Activated gamma-delta T cell (primary cell): ENCODE measurements around the gene ARHGEF10L.
"Not testable (repeated sequence)": the region's sequence is repeated elsewhere in the genome, so short reads cannot be mapped to it uniquely, and the experiment has no call there.

Source experiments
- DNase-seq: peaks from one replicate; lab custom pipeline; 2025; lab: John Stamatoyannopoulos, UW

Gene ARHGEF10L

DNA sequence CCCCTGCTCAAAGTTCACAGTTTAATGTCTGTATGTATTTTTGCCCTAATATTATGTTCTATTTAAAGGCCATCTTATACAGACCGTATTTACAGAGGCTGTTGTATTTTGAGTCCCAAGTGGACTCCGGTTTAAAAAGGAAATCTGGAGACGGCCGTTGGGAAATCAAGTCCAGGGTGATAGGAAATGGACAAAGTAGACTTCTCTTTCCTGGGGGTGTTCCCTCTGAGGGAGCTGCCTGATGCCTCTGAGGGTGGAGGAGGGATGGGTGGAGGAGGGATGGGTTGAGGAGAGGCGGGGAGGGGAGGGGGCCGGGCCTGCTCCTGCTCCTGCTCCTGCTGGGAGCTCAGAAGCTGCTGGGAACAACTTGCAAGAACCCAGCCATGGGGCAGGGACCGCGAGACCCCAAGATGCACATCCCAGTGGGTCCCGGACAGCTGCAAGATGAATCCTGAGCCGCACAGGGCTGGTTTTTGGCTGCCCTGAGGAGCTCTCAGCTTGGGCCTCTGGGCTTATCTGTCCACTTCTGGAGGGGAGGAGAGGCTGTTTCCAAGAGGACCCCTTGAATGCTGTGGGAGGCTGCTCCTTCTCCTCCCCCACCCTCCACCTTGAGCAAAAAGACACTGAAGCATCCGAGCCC lies 203.6 kb downstream of the ARHGEF10L start:
- no peak for DNase-seq

- no peak for DNase-seq
Observed at GRCh38 chr1:17743925-17744324, 204.4 kb downstream of the ARHGEF10L start.

DNA sequence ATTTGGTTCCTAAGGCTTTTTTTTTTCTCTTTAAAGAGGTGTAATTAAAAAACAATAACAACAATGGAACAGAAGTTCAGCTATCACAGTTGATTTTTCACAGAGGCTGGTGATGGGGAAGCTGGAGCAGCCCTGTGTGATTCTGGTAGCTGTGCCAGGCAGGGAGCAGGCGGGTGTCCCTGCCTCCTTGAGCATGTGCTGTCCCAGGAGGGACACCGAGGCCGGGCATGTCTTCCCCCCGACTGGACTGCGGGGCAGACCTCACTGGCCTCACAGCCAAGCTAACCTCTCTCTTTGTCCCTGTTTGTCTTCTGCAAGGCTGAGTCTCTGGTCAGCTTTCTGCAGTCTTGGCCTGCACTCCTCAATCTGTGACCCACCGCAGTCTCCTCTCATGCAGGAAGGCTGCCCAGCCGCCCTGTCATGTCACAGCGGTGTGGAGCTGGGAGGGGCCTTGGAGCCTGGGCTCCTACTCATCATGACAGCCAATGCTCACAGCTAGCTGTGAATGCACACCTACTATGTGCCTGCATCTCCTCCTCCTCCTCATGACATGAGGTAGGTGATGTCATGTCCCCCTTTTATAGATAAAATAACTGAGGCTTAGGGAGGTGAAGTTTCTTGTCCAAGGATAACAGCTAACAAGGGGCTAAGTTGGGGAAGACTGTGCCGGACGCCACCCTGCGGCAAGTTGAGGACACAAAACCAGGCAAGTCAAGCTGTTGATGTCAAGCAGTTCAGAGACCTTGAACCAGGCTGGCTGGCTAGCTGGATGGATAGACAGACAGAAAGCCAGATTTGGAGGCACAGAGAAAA lies 205.4 kb downstream of the ARHGEF10L start:
- DNase-seq, result no peak

DNA sequence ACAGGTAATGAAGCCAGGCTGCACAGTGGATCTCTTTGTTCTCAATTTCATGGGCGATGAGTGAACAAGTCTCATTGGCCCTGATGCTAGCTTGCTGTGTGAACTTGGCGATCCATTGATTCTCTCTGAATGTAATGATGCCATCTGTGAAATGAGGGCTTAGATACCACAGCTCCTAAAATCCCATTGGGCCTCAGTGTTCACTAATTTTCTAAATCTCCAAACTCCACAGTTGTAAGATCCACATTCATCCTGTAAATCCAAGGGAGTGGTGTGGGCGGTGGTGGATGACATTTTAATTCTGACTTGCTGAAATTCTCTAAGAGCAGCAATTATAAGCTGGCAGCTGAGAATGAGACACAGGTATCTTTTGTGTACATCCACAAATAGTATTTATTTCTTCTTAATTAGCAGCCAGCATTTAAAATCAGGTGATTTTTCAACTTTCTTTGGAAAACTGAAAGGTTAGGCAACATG lies 206.0 kb downstream of the ARHGEF10L start:
- DNase-seq, result no peak

DNA sequence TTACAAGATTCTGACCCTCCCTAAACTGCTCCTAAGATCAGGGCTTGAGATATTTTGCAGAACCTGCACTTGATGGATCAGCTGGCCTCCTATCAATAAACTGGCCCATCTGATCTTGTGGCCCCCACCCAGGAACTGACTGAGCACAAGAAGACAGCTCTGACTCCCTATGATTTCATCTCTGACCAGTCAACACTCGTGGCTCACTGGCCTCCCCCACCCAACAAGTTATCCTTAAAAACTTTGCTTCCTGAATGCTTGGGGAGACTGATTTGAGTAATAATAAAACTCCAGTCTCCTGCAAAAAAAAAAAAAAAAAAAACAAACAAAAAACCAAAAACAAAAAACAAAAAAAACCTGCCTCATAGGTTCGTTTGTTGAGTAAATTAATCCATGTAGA lies 206.8 kb downstream of the ARHGEF10L start:
- not testable (repeated sequence) for DNase-seq

- DNase-seq, result no peak
Observed at GRCh38 chr1:17746920-17747319, 207.4 kb downstream of the ARHGEF10L start.
